Upper lobe of left lung (tissue), 4 donors: Measurements from ENCODE around the gene XPNPEP1.

Experiments used
- CTCF ChIP-seq, 6 experiments: fragments of 450-650 bp in 4 of 6; fragments of 200-600 bp in 2 of 6; sonication (generic) in 2 of 6; IDR thresholded peaks; one replicate each; pipeline ENCODE4 v1.5.1; 2016 to 2019; ENCODE audit warnings: antibody characterized with exemption in 6 of 6
- POLR2A ChIP-seq, 4 donors: fragments of 450-650 bp; IDR thresholded peaks; one replicate each; pipeline ENCODE4 v1.5.1; 2016 to 2017; ENCODE audit warnings: antibody characterized with exemption in 4 of 4, mild to moderate bottlenecking in 2 of 4
- POLR2AphosphoS5 ChIP-seq, 2 donors: sonication (generic); formaldehyde crosslinking; IDR thresholded peaks; one replicate each; pipeline ENCODE4 v1.5.1; 2017; ENCODE audit warnings: antibody characterized with exemption in 2 of 2

GRCh38 chr10:109898666-109899355 is 24.5 kb downstream of the XPNPEP1 start:
- no peak for TF ChIP-seq POLR2A (IDR thresholded peaks at IDR 0.05)
- no peak for TF ChIP-seq CTCF (IDR thresholded peaks at IDR 0.05)
- no peak for TF ChIP-seq POLR2AphosphoS5 (IDR thresholded peaks at IDR 0.05)
